ENCODE results near the gene PROCA1.

The PROCA1 gene

GRCh38 chr17:28707339-28707720 lies 4.4 kb downstream of the PROCA1 start:
- no peak for DNase-seq (ENCODE audit: low read depth)

- no peak for DNase-seq (ENCODE audit: low read depth)
Measured at GRCh38 chr17:28706471-28707338, 5.0 kb downstream of the PROCA1 start.

GRCh38 chr17:28705728-28706334 lies 5.9 kb downstream of the PROCA1 start:
- no peak for DNase-seq (ENCODE audit: low read depth)

GRCh38 chr17:28705074-28705659 lies 6.5 kb downstream of the PROCA1 start:
- DNase-seq (ENCODE audit: low read depth) = no peak

- no peak for DNase-seq (ENCODE audit: low read depth)
Measured at GRCh38 chr17:28704219-28704858, 7.3 kb downstream of the PROCA1 start.

- DNase-seq (ENCODE audit: low read depth) = no peak
Measured at GRCh38 chr17:28703552-28704218, 8.0 kb downstream of the PROCA1 start.

- DNase-seq (ENCODE audit: low read depth) = no peak
Measured at GRCh38 chr17:28702752-28703150, 8.9 kb downstream of the PROCA1 start.

GRCh38 chr17:28702026-28702751 lies 9.5 kb downstream of the PROCA1 start:
- no peak for DNase-seq (ENCODE audit: low read depth)

- no peak for DNase-seq (ENCODE audit: low read depth)
Measured at GRCh38 chr17:28700830-28701492, 10.7 kb downstream of the PROCA1 start.

GRCh38 chr17:28700278-28700677 lies 11.4 kb downstream of the PROCA1 start:
- DNase-seq (ENCODE audit: low read depth) = no peak

GRCh38 chr17:28698253-28698941 lies 13.3 kb downstream of the PROCA1 start:
- DNase-seq (ENCODE audit: low read depth) = no peak

GRCh38 chr17:28693869-28694268 lies 17.8 kb downstream of the PROCA1 start:
- DNase-seq (ENCODE audit: low read depth) = no peak

GRCh38 chr17:28689011-28689410 lies 22.7 kb downstream of the PROCA1 start:
- DNase-seq (ENCODE audit: low read depth) = no peak

GRCh38 chr17:28688481-28688880 lies 23.2 kb downstream of the PROCA1 start:
- no peak for DNase-seq (ENCODE audit: low read depth)

- no peak for DNase-seq (ENCODE audit: low read depth)
Measured at GRCh38 chr17:28686296-28686695, 25.4 kb downstream of the PROCA1 start.

GRCh38 chr17:28685366-28685765 lies 26.3 kb downstream of the PROCA1 start:
- no peak for DNase-seq (ENCODE audit: low read depth)

- no peak for DNase-seq (ENCODE audit: low read depth)
Measured at GRCh38 chr17:28684963-28685362, 26.7 kb downstream of the PROCA1 start.

- DNase-seq (ENCODE audit: low read depth) = no peak
Measured at GRCh38 chr17:28682655-28683054, 29.0 kb downstream of the PROCA1 start.

GRCh38 chr17:28675980-28676379 lies 35.7 kb downstream of the PROCA1 start:
- no peak for DNase-seq (ENCODE audit: low read depth)

GRCh38 chr17:28675490-28675889 lies 36.2 kb downstream of the PROCA1 start:
- no peak for DNase-seq (ENCODE audit: low read depth)
